ENCODE results near the gene CHST2.

Gene CHST2

GRCh38 chr3:143121241-143122088 lies 1.9 kb downstream of the CHST2 start:
- Histone ChIP-seq H3F3A (ENCODE audit: insufficient read depth, low read length) (no peaks in the 10 kb centered on the region), H4K20me1 (ENCODE audit: insufficient read depth, low read length) (no peaks in the 10 kb centered on the region), H3K9me2 (ENCODE audit: low read depth, low read length) (no peaks in the 10 kb centered on the region), H2AFZ (ENCODE audit: low read length) (no peak overlapping the region), H3K9ac (ENCODE audit: low read length) (no peak overlapping the region), H3K4me1 (ENCODE audit: insufficient read depth, low read length, severe bottlenecking) (peaks cover 37% of the 10 kb centered on the region), H3K27me3 (ENCODE audit: insufficient read depth, low read length) (peaks cover 6% of the 10 kb centered on the region; the same call in 1 of the 2 replicates), H3K4me2 (ENCODE audit: low read length) (no peak overlapping the region), H3K36me3 (ENCODE audit: insufficient read depth, low read length) (no peaks in the 10 kb centered on the region), H3K9me3 (ENCODE audit: low read length) (no peaks in the 10 kb centered on the region), H3K4me3 (ENCODE audit: low read depth, low read length, poor library complexity, severe bottlenecking) (no peak overlapping the region), H3K27ac (ENCODE audit: low read depth, low read length, poor library complexity, severe bottlenecking) (no peak overlapping the region), H3K79me2 (ENCODE audit: insufficient read depth, low read length) (no peaks in the 10 kb centered on the region)
- no peak for TF ChIP-seq EZH2 (IDR thresholded peaks at IDR 0.05; ENCODE audit: borderline replicate concordance, low read length)
- TF ChIP-seq CTCF (IDR thresholded peaks at IDR 0.05; ENCODE audit: low read length), result peak; percentile 28; the same call in 1 of the 2 replicates

DNA sequence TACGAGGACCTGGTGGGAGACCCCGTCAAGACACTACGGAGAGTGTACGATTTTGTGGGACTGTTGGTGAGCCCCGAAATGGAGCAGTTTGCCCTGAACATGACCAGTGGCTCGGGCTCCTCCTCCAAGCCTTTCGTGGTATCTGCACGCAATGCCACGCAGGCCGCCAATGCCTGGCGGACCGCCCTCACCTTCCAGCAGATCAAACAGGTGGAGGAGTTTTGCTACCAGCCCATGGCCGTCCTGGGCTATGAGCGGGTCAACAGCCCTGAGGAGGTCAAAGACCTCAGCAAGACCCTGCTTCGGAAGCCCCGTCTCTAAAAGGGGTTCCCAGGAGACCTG lies 2.5 kb downstream of the CHST2 start:
- no peaks in the 10 kb centered on the region for H3K36me3 ChIP-seq (ENCODE audit: insufficient read depth, low read length)

DNA sequence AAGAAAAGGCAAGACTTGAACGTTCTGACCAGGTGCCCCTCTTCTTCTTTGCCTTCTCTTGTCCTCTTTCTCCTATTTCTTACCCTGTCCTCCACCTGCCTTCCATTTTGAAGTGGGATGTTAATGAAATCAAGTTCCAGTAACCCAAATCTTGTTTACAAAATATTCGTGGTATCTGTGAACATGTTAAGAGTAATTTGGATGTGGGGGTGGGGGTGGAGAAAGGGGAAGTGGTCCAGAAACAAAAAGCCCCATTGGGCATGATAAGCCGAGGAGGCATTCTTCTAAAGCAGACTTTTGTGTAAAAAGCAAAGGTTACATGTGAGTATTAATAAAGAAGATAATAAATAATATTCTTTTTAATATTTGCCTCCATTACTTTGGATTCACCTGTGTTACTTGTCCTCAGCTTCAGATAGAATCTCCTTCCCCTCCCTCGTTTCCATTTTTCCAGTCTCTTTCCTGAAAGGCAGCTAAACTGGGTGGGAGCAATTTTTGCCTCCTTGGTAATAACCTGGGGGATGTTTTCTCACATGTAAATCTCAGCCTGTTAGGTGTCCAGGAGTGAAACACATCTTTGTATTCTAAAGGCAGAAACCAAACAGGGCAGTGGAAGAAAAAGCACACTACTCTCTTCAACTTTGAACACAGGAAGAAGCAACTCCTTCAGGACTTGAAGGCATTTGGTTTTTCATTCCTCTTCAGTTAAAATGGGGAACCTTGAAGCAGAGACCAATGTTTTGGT lies 3.2 kb downstream of the CHST2 start:
- Histone ChIP-seq H3K9me3 (ENCODE audit: low read length) (no peaks in the 10 kb centered on the region), H3K27me3 (ENCODE audit: insufficient read depth, low read length) (peaks cover 7% of the 10 kb centered on the region; the same call in 1 of the 2 replicates), H3F3A (ENCODE audit: insufficient read depth, low read length) (no peaks in the 10 kb centered on the region), H3K4me1 (ENCODE audit: insufficient read depth, low read length, severe bottlenecking) (peaks cover 37% of the 10 kb centered on the region), H3K4me2 (ENCODE audit: low read length) (0 out of 2 replicates have a peak overlapping the region, but pooled peaks have one; percentile 25), H3K9me2 (ENCODE audit: low read depth, low read length) (no peaks in the 10 kb centered on the region), H4K20me1 (ENCODE audit: insufficient read depth, low read length) (no peaks in the 10 kb centered on the region), H3K9ac (ENCODE audit: low read length) (no peak overlapping the region), H3K27ac (ENCODE audit: low read depth, low read length, poor library complexity, severe bottlenecking) (no peak overlapping the region), H3K36me3 (ENCODE audit: insufficient read depth, low read length) (no peaks in the 10 kb centered on the region), H2AFZ (ENCODE audit: low read length) (no peak overlapping the region), H3K79me2 (ENCODE audit: insufficient read depth, low read length) (no peaks in the 10 kb centered on the region), H3K4me3 (ENCODE audit: low read depth, low read length, poor library complexity, severe bottlenecking) (no peak overlapping the region)
- TF ChIP-seq CTCF (IDR thresholded peaks at IDR 0.05; ENCODE audit: low read length), result no peak
- TF ChIP-seq EZH2 (IDR thresholded peaks at IDR 0.05; ENCODE audit: borderline replicate concordance, low read length), result no peak

More for the DNA sequence above, 2.5 kb downstream of the CHST2 start:
- no peak for TF ChIP-seq CTCF (IDR thresholded peaks at IDR 0.05; ENCODE audit: low read length)
- no peak for TF ChIP-seq EZH2 (IDR thresholded peaks at IDR 0.05; ENCODE audit: borderline replicate concordance, low read length)
- Histone ChIP-seq H3K27me3 (ENCODE audit: insufficient read depth, low read length) (peaks cover 6% of the 10 kb centered on the region; the same call in 1 of the 2 replicates), H3K9ac (ENCODE audit: low read length) (no peak overlapping the region), H3K4me1 (ENCODE audit: insufficient read depth, low read length, severe bottlenecking) (peaks cover 37% of the 10 kb centered on the region), H3K79me2 (ENCODE audit: insufficient read depth, low read length) (no peaks in the 10 kb centered on the region), H3K4me2 (ENCODE audit: low read length) (no peak overlapping the region), H3K9me2 (ENCODE audit: low read depth, low read length) (no peaks in the 10 kb centered on the region), H3K4me3 (ENCODE audit: low read depth, low read length, poor library complexity, severe bottlenecking) (no peak overlapping the region), H3K9me3 (ENCODE audit: low read length) (no peaks in the 10 kb centered on the region), H3K27ac (ENCODE audit: low read depth, low read length, poor library complexity, severe bottlenecking) (no peak overlapping the region), H2AFZ (ENCODE audit: low read length) (no peak overlapping the region), H3F3A (ENCODE audit: insufficient read depth, low read length) (no peaks in the 10 kb centered on the region), H4K20me1 (ENCODE audit: insufficient read depth, low read length) (no peaks in the 10 kb centered on the region)
